Amniotic stem cell (primary cell): Measurements from ENCODE around the gene WDR5.
"Not testable (repeated sequence)": the region's sequence is repeated elsewhere in the genome, so short reads cannot be mapped to it uniquely, and the experiment has no call there.

Experiments used
- DNase-seq: peaks from one replicate; lab custom pipeline; 2025; lab: John Stamatoyannopoulos, UW

WDR5 gene

GRCh38 chr9:134135343-134136117 lies at the start of gene WDR5:
Gene WDR5 (plus strand): TSS chr9:134136082. CDS start chr9:134139878, 3,796 bp downstream.
- peak; percentile 74 for DNase-seq

- DNase-seq, result no peak
Observed at GRCh38 chr9:134088063-134088725, 47.7 kb upstream of the WDR5 start.

GRCh38 chr9:134089972-134090371 lies 45.9 kb upstream of the WDR5 start:
- DNase-seq, result no peak

- no peak for DNase-seq
Observed at GRCh38 chr9:134099123-134099761, 36.6 kb upstream of the WDR5 start.

GRCh38 chr9:134100040-134100439 lies 35.8 kb upstream of the WDR5 start:
- no peak for DNase-seq

GRCh38 chr9:134101133-134101532 lies 34.7 kb upstream of the WDR5 start:
- DNase-seq, result not testable (repeated sequence)

GRCh38 chr9:134101623-134102149 lies 34.2 kb upstream of the WDR5 start:
- no peak for DNase-seq

- no peak for DNase-seq
Observed at GRCh38 chr9:134103391-134103998, 32.4 kb upstream of the WDR5 start.

- no peak for DNase-seq
Observed at GRCh38 chr9:134111064-134111463, 24.8 kb upstream of the WDR5 start.

- DNase-seq, result no peak
Observed at GRCh38 chr9:134112561-134112960, 23.3 kb upstream of the WDR5 start.

- not testable (repeated sequence) for DNase-seq
Observed at GRCh38 chr9:134118972-134119371, 16.9 kb upstream of the WDR5 start.

- no peak for DNase-seq
Observed at GRCh38 chr9:134123764-134124128, 12.1 kb upstream of the WDR5 start.

GRCh38 chr9:134125413-134126095 lies 10.3 kb upstream of the WDR5 start:
- DNase-seq, result no peak

GRCh38 chr9:134126373-134126772 lies 9.5 kb upstream of the WDR5 start:
- DNase-seq, result no peak

GRCh38 chr9:134127065-134127580 lies 8.8 kb upstream of the WDR5 start:
- DNase-seq, result no peak

- no peak for DNase-seq
Observed at GRCh38 chr9:134127616-134128015, 8.3 kb upstream of the WDR5 start.

- no peak for DNase-seq
Observed at GRCh38 chr9:134128727-134129679, 6.9 kb upstream of the WDR5 start.

- no peak for DNase-seq
Observed at GRCh38 chr9:134130503-134131375, 5.1 kb upstream of the WDR5 start.

- no peak for DNase-seq
Observed at GRCh38 chr9:134131471-134132207, 4.2 kb upstream of the WDR5 start.
